Astrocyte of the cerebellum (primary cell): ENCODE data around the gene SLC19A1.

ENCODE experiments used
- DNase-seq: peaks from one replicate; pipeline ENCODE4 v3.0.0-alpha.2; 2011; ENCODE audit warnings: low read depth
- H3K4me3 ChIP-seq: 2 replicates; pipeline ENCODE4 v1.5.1; 2011; ENCODE audit warnings: mild to moderate bottlenecking, low read depth, low read length, moderate library complexity
- in situ Hi-C: cut with HindIII; loops from 2 replicates; pipeline ENCODE4 v1.10.0; 2017; ENCODE audit warnings: low sequenced_read_pairs
- TF ChIP-seq, protein P1 (sequence below): IDR thresholded peaks from 2 replicates; pipeline ENCODE4 v1.5.1; 2012; ENCODE audit warnings: low read length, low read depth, moderate library complexity, mild to moderate bottlenecking; ENCODE audit errors: missing control alignments

Gene SLC19A1

GRCh38 chr21:45539796-45540600 lies 2.2 kb downstream of the SLC19A1 start:
- no peak overlapping the region for H3K4me3 ChIP-seq
- TF ChIP-seq, protein P1, sequence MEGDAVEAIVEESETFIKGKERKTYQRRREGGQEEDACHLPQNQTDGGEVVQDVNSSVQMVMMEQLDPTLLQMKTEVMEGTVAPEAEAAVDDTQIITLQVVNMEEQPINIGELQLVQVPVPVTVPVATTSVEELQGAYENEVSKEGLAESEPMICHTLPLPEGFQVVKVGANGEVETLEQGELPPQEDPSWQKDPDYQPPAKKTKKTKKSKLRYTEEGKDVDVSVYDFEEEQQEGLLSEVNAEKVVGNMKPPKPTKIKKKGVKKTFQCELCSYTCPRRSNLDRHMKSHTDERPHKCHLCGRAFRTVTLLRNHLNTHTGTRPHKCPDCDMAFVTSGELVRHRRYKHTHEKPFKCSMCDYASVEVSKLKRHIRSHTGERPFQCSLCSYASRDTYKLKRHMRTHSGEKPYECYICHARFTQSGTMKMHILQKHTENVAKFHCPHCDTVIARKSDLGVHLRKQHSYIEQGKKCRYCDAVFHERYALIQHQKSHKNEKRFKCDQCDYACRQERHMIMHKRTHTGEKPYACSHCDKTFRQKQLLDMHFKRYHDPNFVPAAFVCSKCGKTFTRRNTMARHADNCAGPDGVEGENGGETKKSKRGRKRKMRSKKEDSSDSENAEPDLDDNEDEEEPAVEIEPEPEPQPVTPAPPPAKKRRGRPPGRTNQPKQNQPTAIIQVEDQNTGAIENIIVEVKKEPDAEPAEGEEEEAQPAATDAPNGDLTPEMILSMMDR: no peak
- in situ Hi-C loops: no loop called here
- no peak for DNase-seq

GRCh38 chr21:45539046-45539795 lies 3.0 kb downstream of the SLC19A1 start:
- TF ChIP-seq, protein P1: no peak
- H3K4me3 ChIP-seq: no peak overlapping the region
- in situ Hi-C loops: no loop called here
- no peak for DNase-seq

GRCh38 chr21:45538381-45539045 lies 3.7 kb downstream of the SLC19A1 start:
- TF ChIP-seq, protein P1: no peak
- no peak overlapping the region for H3K4me3 ChIP-seq
- DNase-seq: no peak
- in situ Hi-C loops: no loop called here

DNA sequence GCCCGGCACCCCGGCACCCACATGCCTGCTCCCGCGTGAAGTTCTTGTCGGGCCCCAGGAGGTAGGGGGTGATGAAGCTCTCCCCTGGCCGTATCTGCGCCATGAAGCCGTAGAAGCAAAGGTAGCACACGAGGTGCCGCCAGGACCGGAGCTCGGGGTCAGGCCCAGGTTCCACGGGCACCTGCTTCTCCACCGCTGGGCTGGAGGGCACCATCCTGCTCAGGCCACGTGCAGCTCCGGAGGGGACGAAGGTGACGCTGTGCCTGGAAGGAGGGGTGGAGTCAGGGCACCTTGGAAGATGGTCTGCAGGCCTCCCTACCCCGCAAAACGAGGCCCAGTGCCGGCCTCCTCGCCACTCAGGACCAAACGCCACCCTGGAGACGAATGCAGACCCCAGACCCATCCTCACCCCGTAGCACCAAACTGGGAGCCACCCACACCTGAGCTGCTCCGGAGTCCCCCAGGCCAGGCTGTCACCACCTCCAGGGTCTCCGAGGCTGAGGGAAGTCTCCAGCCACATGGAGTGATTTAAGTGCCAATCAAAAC lies 4.4 kb downstream of the SLC19A1 start:
- TF ChIP-seq, protein P1: no peak
- no peak for DNase-seq
- in situ Hi-C loops: no loop called here
- no peak overlapping the region for H3K4me3 ChIP-seq

- TF ChIP-seq, protein P1: no peak
- H3K4me3 ChIP-seq: no peak overlapping the region
- no peak for DNase-seq
- in situ Hi-C loops: no loop called here
Measured at GRCh38 chr21:45537111-45537745, 5.0 kb downstream of the SLC19A1 start.
